ENCODE results near the gene COMMD4.
"Not testable (repeated sequence)": the region's sequence is repeated elsewhere in the genome, so short reads cannot be mapped to it uniquely, and the experiment has no call there.

Gene COMMD4

DNA sequence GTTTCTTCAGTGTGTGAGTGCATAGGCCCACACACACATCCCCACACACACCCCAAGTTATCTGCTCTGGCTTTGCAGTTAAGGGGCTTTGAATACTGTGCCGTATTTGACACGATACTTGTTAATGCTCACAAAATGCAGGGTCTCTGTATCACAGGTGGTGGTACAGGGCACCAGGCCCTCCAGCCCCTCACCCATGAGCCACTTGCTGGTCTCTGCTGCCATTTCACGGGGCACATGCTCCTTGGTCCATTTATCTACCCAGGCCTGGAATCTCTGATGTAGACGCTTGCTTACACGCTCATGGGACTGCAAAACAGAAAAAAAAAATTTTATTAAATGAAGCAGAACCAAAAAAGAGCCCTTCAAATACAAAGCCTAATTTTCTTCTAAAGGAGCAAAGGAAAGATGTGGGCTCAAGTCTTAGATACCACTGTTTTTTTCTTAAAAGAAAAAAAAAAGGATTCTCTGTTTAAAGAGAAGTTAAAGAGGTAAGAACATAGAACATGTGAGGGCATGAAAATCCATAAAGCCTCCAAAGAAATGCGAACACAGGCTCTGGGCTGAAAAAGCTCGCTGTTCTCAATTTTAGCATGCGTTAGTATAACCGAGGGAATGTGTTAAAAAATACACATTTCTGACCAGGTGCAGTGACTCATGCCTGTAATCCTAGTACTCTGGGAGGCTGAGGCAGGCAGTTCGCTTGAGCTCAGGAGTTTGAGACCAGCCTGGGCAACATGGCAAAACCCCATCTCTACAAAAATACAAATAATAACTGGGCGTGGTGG is 36.2 kb downstream of the COMMD4 start:
- DNase-seq: no peak

DNA sequence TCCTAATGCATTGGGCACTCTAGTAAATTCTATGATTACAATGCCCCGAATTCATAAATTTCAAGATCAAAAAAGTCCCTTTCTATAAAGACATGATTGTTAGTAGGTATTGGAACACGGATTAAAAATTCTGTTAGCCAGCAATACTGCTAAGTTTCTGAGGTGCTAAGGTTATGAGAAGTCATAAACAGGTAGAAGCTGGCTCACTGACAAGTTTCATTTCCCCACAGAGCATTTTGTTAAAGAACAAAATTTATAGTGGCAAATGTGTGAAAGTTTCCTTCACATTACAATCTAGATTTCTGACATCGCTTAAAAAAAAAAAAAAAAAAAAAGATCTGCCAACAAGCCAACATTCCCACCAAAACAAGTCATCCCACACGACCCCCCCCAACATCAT is 44.9 kb downstream of the COMMD4 start:
- no peak for DNase-seq

DNA sequence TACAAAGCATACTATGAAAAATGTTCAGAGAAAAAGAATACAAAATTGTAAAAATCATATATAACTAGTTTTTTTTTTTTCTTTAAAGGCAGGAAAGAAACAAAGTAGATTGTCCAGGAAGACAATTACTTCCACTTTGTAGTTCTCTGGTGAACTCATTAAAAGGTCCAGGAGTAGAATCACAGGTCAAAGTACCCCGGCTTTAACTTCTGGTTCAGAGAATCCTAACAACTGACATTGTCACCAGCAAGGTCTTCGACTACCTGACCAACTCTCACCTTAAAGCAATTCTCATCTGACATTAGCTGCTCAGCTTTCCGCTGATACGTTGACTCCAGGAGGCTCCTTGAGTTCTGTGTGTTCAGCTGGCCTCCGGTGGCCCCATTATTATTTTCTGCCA is 48.1 kb downstream of the COMMD4 start:
- not testable (repeated sequence) for DNase-seq
